SK-N-SH (cell line): ENCODE data around the gene PLA2G4C. TPM values are rescaled to one million over a fixed set of nuclear protein-coding genes. Genes with fewer than 3 reads are reported as not detected.

ENCODE experiments used
- CTCF ChIA-PET: fragments of 300-600, 350-600 bp; formaldehyde crosslinking; extraction: SDS; loops from one replicate; lab custom pipeline; 2021; lab: Yijun Ruan, JAX
- POLR2A ChIA-PET: fragments of 350-600 bp; sonication (Branson Sonifier 250); formaldehyde crosslinking; extraction: SDS; loops from one replicate; lab custom pipeline; 2020; ENCODE audit warnings: antibody characterized with exemption, inconsistent platforms; lab: Yijun Ruan, JAX
- DNase-seq: peaks from one replicate; pipeline ENCODE4 v3.0.0; 2012
- H2AFZ ChIP-seq: fragments of 200-600 bp; sonication (generic); 2 replicates; pipeline ENCODE4 v1.8.1; 2016; ENCODE audit warnings: antibody characterized with exemption, mild to moderate bottlenecking, low read depth
- H3F3A ChIP-seq: fragments of 200-600 bp; sonication (generic); replicated peaks from 2 replicates; pipeline ENCODE3; 2016; ENCODE audit warnings: antibody characterized with exemption, mild to moderate bottlenecking; ENCODE audit not compliant: insufficient read depth
- H3K27ac ChIP-seq, 2 experiments: fragments of 200-500 bp in 1 of 2; fragments of 200-600 bp in 1 of 2; sonication (Bioruptor generic) in 1 of 2; sonication (generic), shearing (Covaris generic) in 1 of 2; 2 replicates each; pipeline versions ENCODE4 v1.5.1 to v1.6.1; 2014 to 2016; ENCODE audit warnings: low read depth in 2 of 2, inconsistent platforms in 1 of 2, low read length in 1 of 2, mild to moderate bottlenecking in 1 of 2, mixed read lengths in 1 of 2
- H3K27me3 ChIP-seq: fragments of 200-600 bp; sonication (generic), shearing (Covaris generic); 2 replicates; pipeline ENCODE4 v1.6.1; 2016; ENCODE audit warnings: mixed run types; ENCODE audit not compliant: insufficient read depth
- H3K36me3 ChIP-seq, 2 experiments: fragments of 200-500 bp in 1 of 2; fragments of 200-600 bp in 1 of 2; sonication (Bioruptor generic) in 1 of 2; sonication (generic) in 1 of 2; replicated peaks in 1 of 2; 2 replicates each; pipeline versions ENCODE3 to v1.5.1; 2014 to 2016; ENCODE audit warnings: low read length in 1 of 2, mild to moderate bottlenecking in 1 of 2; ENCODE audit not compliant: insufficient read depth in 2 of 2, control insufficient read depth in 1 of 2
- H3K4me1 ChIP-seq, 2 experiments: fragments of 200-500 bp in 1 of 2; fragments of 200-600 bp in 1 of 2; sonication (Bioruptor generic) in 1 of 2; sonication (generic), shearing (Covaris generic) in 1 of 2; 2 replicates each; pipeline versions ENCODE4 v1.5.1 to v1.6.1; 2014 to 2016; ENCODE audit warnings: low read depth in 1 of 2, low read length in 1 of 2, mixed run types in 1 of 2; ENCODE audit not compliant: insufficient read depth in 2 of 2, control insufficient read depth in 1 of 2
- H3K4me2 ChIP-seq: fragments of 200-600 bp; sonication (generic), shearing (Covaris generic); 2 replicates; pipeline ENCODE4 v1.6.1; 2017; ENCODE audit warnings: mixed run types
- H3K4me3 ChIP-seq, 2 experiments: fragments of 200-500 bp in 1 of 2; fragments of 200-600 bp in 1 of 2; sonication (Bioruptor generic) in 1 of 2; sonication (generic), shearing (Covaris generic) in 1 of 2; 2 replicates each; pipeline versions ENCODE4 v1.5.1 to v1.8.1; 2014 to 2016; ENCODE audit warnings: low read depth in 2 of 2, inconsistent platforms in 1 of 2, low read length in 1 of 2, mild to moderate bottlenecking in 1 of 2, mixed read lengths in 1 of 2, moderate library complexity in 1 of 2
- H3K79me2 ChIP-seq: fragments of 200-600 bp; sonication (generic); 2 replicates; pipeline ENCODE4 v1.8.1; 2017; ENCODE audit warnings: mild to moderate bottlenecking; ENCODE audit not compliant: insufficient read depth
- H3K9ac ChIP-seq: fragments of 200-600 bp; sonication (generic); 2 replicates; pipeline ENCODE4 v1.6.1; 2017; ENCODE audit warnings: mixed run types
- H3K9me2 ChIP-seq: fragments of 200-600 bp; sonication (generic); 2 replicates; pipeline ENCODE4 v1.6.1; 2017; ENCODE audit warnings: mixed run types
- H3K9me3 ChIP-seq: fragments of 200-600 bp; sonication (generic); 2 replicates; pipeline ENCODE4 v1.6.1; 2017; ENCODE audit warnings: mixed run types, mild to moderate bottlenecking, moderate library complexity
- H4K20me1 ChIP-seq: fragments of 200-600 bp; sonication (generic); 2 replicates; pipeline ENCODE4 v1.6.1; 2017; ENCODE audit warnings: mild to moderate bottlenecking, mixed run types; ENCODE audit not compliant: insufficient read depth
- CHD2 ChIP-seq: fragments of 150-350 bp; IDR thresholded peaks from 2 replicates; pipeline ENCODE4 v1.6.1; 2018; ENCODE audit warnings: low read length; ENCODE audit not compliant: partially characterized antibody
- EP300 ChIP-seq, 2 experiments: IDR thresholded peaks; 2 replicates each; pipeline versions ENCODE4 v1.4.0 to v1.6.1; 2012; ENCODE audit warnings: borderline replicate concordance in 1 of 2, low read depth in 1 of 2, low read length in 1 of 2
- FOXM1 ChIP-seq: IDR thresholded peaks from 2 replicates; pipeline ENCODE4 v1.4.0; 2012; ENCODE audit warnings: low read depth, mild to moderate bottlenecking
- GABPA ChIP-seq: IDR thresholded peaks from 2 replicates; pipeline ENCODE4 v1.4.0; 2012; ENCODE audit warnings: low read depth, mild to moderate bottlenecking
- GATA2 ChIP-seq: sonication (generic); formaldehyde crosslinking; IDR thresholded peaks from 2 replicates; pipeline ENCODE4 v1.5.0; 2020; ENCODE audit warnings: mild to moderate bottlenecking, missing genetic modification reagents
- JUND ChIP-seq: IDR thresholded peaks from 2 replicates; pipeline ENCODE4 v1.4.0; 2012
- NFIC ChIP-seq: IDR thresholded peaks from 2 replicates; pipeline ENCODE4 v1.4.0; 2012; ENCODE audit warnings: borderline replicate concordance
- NRF1 ChIP-seq: IDR thresholded peaks from 2 replicates; pipeline ENCODE4 v1.6.1; 2012; ENCODE audit warnings: low read depth, mild to moderate bottlenecking, low read length
- RCOR1 ChIP-seq: fragments of 150-350 bp; IDR thresholded peaks from 2 replicates; pipeline ENCODE4 v1.6.1; 2017; ENCODE audit warnings: antibody characterized with exemption, low read length
- SIN3A ChIP-seq: IDR thresholded peaks from 2 replicates; pipeline ENCODE4 v1.6.1; 2012; ENCODE audit warnings: low read depth, mild to moderate bottlenecking, low read length, moderate library complexity, borderline replicate concordance
- TEAD4 ChIP-seq: IDR thresholded peaks from 2 replicates; pipeline ENCODE4 v1.4.0; 2012; ENCODE audit warnings: mild to moderate bottlenecking, borderline replicate concordance; ENCODE audit not compliant: insufficient read depth
- WGBS: methylation state at CpG from one replicate; pipeline ENCODE4 v1.1.6; 2017; ENCODE audit warnings: low lambda C conversion rate; 5-methylcytosine and 5-hydroxymethylcytosine counted together
- polyA plus RNA-seq, 3 experiments: library from polyadenylated mRNA; depleted of rRNA; stranded (reverse); fragments of >200 nt; gene quantifications; 2 replicates each; pipeline ENCODE4 v1.2.3, GENCODE V29; 2012
- TF ChIP-seq, protein P1 (sequence below): fragments of 200-600 bp; sonication (generic); IDR thresholded peaks from 2 replicates; pipeline ENCODE4 v1.6.1; 2017; ENCODE audit warnings: antibody characterized with exemption, mild to moderate bottlenecking, moderate library complexity
- TF ChIP-seq, protein P2 (sequence below): IDR thresholded peaks from 2 replicates; pipeline ENCODE4 v1.6.1; 2012; ENCODE audit warnings: mild to moderate bottlenecking, low read depth, low read length, moderate library complexity
- TF ChIP-seq, protein P3 (sequence below): IDR thresholded peaks from 2 replicates; pipeline ENCODE4 v1.4.0; 2012; ENCODE audit warnings: low read depth
- TF ChIP-seq, protein P4 (sequence below): IDR thresholded peaks from 2 replicates; pipeline ENCODE4; 2012
- TF ChIP-seq, protein P5 (sequence below): IDR thresholded peaks from 2 replicates; pipeline ENCODE4 v1.4.0; 2012; ENCODE audit warnings: low read depth, borderline replicate concordance
- TF ChIP-seq, protein P6 (sequence below): fragments of 150-350 bp; IDR thresholded peaks from 2 replicates; pipeline ENCODE4 v1.6.1; 2017; ENCODE audit warnings: antibody characterized with exemption, low read length, low read depth, borderline replicate concordance

Gene PLA2G4C
- polyA plus RNA-seq, 1 of the 3 experiments (the other 2 are of a cell fraction) = 6.1 TPM

DNA sequence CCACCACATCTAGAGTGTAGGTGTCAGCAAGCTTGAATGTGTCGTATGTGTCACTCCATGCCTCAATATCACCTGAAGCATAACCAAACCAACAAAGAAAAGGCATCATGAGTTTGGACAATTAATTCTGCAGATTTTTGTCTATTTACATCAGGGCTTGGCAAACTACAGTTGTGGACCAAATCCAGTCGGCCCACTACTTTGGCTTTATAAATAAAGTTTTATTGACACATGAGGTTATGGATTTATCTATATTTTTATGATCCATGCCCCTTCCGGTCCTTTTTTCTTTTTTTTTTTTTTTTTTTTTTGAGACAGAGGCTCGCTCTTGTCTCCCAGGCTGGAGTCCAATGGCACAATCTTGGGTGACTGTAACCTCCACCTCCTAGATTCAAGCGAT lies 57.5 kb downstream of the PLA2G4C start:
- no peak overlapping the region for H3K9ac ChIP-seq
- H3K79me2 ChIP-seq = no peaks in the 10 kb centered on the region
- peaks cover 41% of the 10 kb centered on the region for H3K27me3 ChIP-seq
- no peak overlapping the region for H3K4me3 ChIP-seq
- no peaks in the 10 kb centered on the region for H3K9me3 ChIP-seq
- H3F3A ChIP-seq = no peaks in the 10 kb centered on the region
- no peak overlapping the region for H3K27ac ChIP-seq
- no peaks in the 10 kb centered on the region for H3K9me2 ChIP-seq
- H4K20me1 ChIP-seq = no peaks in the 10 kb centered on the region
- 15% methylated on average over 5 of the region's 5 CpGs for WGBS
- POLR2A ChIA-PET = no interaction called here
- DNase-seq = no peak
- no peak for TF ChIP-seq CHD2
- TF ChIP-seq NRF1 = no peak
- no peak for TF ChIP-seq NFIC
- TF ChIP-seq, protein P1, sequence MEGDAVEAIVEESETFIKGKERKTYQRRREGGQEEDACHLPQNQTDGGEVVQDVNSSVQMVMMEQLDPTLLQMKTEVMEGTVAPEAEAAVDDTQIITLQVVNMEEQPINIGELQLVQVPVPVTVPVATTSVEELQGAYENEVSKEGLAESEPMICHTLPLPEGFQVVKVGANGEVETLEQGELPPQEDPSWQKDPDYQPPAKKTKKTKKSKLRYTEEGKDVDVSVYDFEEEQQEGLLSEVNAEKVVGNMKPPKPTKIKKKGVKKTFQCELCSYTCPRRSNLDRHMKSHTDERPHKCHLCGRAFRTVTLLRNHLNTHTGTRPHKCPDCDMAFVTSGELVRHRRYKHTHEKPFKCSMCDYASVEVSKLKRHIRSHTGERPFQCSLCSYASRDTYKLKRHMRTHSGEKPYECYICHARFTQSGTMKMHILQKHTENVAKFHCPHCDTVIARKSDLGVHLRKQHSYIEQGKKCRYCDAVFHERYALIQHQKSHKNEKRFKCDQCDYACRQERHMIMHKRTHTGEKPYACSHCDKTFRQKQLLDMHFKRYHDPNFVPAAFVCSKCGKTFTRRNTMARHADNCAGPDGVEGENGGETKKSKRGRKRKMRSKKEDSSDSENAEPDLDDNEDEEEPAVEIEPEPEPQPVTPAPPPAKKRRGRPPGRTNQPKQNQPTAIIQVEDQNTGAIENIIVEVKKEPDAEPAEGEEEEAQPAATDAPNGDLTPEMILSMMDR = no peak
- TF ChIP-seq GABPA = no peak
- TF ChIP-seq TEAD4 = no peak
- no peak for TF ChIP-seq EP300 (IDR thresholded peaks at IDR 0.05; ENCODE audit: borderline replicate concordance in 1 of 2, low read depth in 1 of 2, low read length in 1 of 2)
- TF ChIP-seq, protein P2, sequence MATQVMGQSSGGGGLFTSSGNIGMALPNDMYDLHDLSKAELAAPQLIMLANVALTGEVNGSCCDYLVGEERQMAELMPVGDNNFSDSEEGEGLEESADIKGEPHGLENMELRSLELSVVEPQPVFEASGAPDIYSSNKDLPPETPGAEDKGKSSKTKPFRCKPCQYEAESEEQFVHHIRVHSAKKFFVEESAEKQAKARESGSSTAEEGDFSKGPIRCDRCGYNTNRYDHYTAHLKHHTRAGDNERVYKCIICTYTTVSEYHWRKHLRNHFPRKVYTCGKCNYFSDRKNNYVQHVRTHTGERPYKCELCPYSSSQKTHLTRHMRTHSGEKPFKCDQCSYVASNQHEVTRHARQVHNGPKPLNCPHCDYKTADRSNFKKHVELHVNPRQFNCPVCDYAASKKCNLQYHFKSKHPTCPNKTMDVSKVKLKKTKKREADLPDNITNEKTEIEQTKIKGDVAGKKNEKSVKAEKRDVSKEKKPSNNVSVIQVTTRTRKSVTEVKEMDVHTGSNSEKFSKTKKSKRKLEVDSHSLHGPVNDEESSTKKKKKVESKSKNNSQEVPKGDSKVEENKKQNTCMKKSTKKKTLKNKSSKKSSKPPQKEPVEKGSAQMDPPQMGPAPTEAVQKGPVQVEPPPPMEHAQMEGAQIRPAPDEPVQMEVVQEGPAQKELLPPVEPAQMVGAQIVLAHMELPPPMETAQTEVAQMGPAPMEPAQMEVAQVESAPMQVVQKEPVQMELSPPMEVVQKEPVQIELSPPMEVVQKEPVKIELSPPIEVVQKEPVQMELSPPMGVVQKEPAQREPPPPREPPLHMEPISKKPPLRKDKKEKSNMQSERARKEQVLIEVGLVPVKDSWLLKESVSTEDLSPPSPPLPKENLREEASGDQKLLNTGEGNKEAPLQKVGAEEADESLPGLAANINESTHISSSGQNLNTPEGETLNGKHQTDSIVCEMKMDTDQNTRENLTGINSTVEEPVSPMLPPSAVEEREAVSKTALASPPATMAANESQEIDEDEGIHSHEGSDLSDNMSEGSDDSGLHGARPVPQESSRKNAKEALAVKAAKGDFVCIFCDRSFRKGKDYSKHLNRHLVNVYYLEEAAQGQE = no peak
- no peak for TF ChIP-seq FOXM1
- TF ChIP-seq, protein P3, sequence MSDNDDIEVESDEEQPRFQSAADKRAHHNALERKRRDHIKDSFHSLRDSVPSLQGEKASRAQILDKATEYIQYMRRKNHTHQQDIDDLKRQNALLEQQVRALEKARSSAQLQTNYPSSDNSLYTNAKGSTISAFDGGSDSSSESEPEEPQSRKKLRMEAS = no peak
- TF ChIP-seq, protein P4, sequence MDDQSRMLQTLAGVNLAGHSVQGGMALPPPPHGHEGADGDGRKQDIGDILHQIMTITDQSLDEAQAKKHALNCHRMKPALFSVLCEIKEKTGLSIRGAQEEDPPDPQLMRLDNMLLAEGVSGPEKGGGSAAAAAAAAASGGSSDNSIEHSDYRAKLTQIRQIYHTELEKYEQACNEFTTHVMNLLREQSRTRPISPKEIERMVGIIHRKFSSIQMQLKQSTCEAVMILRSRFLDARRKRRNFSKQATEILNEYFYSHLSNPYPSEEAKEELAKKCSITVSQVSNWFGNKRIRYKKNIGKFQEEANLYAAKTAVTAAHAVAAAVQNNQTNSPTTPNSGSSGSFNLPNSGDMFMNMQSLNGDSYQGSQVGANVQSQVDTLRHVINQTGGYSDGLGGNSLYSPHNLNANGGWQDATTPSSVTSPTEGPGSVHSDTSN = no peak
- TF ChIP-seq GATA2 = no peak
- TF ChIP-seq, protein P5, sequence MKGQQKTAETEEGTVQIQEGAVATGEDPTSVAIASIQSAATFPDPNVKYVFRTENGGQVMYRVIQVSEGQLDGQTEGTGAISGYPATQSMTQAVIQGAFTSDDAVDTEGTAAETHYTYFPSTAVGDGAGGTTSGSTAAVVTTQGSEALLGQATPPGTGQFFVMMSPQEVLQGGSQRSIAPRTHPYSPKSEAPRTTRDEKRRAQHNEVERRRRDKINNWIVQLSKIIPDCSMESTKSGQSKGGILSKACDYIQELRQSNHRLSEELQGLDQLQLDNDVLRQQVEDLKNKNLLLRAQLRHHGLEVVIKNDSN = no peak
- no peak for TF ChIP-seq RCOR1
- TF ChIP-seq SIN3A = no peak
- TF ChIP-seq, protein P6, sequence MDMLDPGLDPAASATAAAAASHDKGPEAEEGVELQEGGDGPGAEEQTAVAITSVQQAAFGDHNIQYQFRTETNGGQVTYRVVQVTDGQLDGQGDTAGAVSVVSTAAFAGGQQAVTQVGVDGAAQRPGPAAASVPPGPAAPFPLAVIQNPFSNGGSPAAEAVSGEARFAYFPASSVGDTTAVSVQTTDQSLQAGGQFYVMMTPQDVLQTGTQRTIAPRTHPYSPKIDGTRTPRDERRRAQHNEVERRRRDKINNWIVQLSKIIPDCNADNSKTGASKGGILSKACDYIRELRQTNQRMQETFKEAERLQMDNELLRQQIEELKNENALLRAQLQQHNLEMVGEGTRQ = no peak
- TF ChIP-seq JUND = no peak
- H3K4me1 ChIP-seq = no peaks in the 10 kb centered on the region
- no peak overlapping the region for H3K4me2 ChIP-seq
- CTCF ChIA-PET = no interaction called here
- H3K36me3 ChIP-seq = no peaks in the 10 kb centered on the region
- no peak overlapping the region for H2AFZ ChIP-seq
